HL-60 (cell line): Measurements from ENCODE around the gene LIPA.

Experiments used
- CTCF ChIP-seq: IDR thresholded peaks from one replicate; pipeline ENCODE4 v1.5.1; 2011; ENCODE audit warnings: low read length, control low read depth, inconsistent platforms; ENCODE audit not compliant: insufficient read depth
- GABPA ChIP-seq: IDR thresholded peaks from 2 replicates; pipeline ENCODE4 v1.6.1; 2012; ENCODE audit warnings: low read depth
- POLR2AphosphoS5 ChIP-seq: IDR thresholded peaks from 2 replicates; pipeline ENCODE4 v1.6.1; 2012; ENCODE audit warnings: low read depth
- SPI1 ChIP-seq: IDR thresholded peaks from 2 replicates; pipeline ENCODE4 v1.6.1; 2012; ENCODE audit warnings: low read depth, mild to moderate bottlenecking, borderline replicate concordance
- TF ChIP-seq, protein P1 (sequence below): IDR thresholded peaks from 2 replicates; pipeline ENCODE4 v1.6.1; 2012; ENCODE audit warnings: low read depth; ENCODE audit not compliant: insufficient replicate concordance

- TF ChIP-seq POLR2AphosphoS5 (no peak), CTCF (no peak), GABPA (no peak), SPI1 (no peak)
- TF ChIP-seq, protein P1, sequence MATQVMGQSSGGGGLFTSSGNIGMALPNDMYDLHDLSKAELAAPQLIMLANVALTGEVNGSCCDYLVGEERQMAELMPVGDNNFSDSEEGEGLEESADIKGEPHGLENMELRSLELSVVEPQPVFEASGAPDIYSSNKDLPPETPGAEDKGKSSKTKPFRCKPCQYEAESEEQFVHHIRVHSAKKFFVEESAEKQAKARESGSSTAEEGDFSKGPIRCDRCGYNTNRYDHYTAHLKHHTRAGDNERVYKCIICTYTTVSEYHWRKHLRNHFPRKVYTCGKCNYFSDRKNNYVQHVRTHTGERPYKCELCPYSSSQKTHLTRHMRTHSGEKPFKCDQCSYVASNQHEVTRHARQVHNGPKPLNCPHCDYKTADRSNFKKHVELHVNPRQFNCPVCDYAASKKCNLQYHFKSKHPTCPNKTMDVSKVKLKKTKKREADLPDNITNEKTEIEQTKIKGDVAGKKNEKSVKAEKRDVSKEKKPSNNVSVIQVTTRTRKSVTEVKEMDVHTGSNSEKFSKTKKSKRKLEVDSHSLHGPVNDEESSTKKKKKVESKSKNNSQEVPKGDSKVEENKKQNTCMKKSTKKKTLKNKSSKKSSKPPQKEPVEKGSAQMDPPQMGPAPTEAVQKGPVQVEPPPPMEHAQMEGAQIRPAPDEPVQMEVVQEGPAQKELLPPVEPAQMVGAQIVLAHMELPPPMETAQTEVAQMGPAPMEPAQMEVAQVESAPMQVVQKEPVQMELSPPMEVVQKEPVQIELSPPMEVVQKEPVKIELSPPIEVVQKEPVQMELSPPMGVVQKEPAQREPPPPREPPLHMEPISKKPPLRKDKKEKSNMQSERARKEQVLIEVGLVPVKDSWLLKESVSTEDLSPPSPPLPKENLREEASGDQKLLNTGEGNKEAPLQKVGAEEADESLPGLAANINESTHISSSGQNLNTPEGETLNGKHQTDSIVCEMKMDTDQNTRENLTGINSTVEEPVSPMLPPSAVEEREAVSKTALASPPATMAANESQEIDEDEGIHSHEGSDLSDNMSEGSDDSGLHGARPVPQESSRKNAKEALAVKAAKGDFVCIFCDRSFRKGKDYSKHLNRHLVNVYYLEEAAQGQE, result no peak
Observed at GRCh38 chr10:89207181-89207800, 44.3 kb downstream of the LIPA start, which contains the start of gene CH25H.
